AG09319 (cell line): ENCODE measurements around the gene TPK1.

Source experiments
- DNase-seq: peaks from one replicate; pipeline ENCODE4 v3.0.0-alpha.2; 2010; ENCODE audit warnings: low read depth; ENCODE audit errors: extremely low read depth
- TF ChIP-seq, protein P1 (sequence below): IDR thresholded peaks from 2 replicates; pipeline ENCODE4 v1.5.1; 2011; ENCODE audit warnings: low read depth, mild to moderate bottlenecking, inconsistent platforms, low read length, moderate library complexity

The TPK1 gene

GRCh38 chr7:144474800-144475615, 360.8 kb downstream of the TPK1 start:
- TF ChIP-seq, protein P1, sequence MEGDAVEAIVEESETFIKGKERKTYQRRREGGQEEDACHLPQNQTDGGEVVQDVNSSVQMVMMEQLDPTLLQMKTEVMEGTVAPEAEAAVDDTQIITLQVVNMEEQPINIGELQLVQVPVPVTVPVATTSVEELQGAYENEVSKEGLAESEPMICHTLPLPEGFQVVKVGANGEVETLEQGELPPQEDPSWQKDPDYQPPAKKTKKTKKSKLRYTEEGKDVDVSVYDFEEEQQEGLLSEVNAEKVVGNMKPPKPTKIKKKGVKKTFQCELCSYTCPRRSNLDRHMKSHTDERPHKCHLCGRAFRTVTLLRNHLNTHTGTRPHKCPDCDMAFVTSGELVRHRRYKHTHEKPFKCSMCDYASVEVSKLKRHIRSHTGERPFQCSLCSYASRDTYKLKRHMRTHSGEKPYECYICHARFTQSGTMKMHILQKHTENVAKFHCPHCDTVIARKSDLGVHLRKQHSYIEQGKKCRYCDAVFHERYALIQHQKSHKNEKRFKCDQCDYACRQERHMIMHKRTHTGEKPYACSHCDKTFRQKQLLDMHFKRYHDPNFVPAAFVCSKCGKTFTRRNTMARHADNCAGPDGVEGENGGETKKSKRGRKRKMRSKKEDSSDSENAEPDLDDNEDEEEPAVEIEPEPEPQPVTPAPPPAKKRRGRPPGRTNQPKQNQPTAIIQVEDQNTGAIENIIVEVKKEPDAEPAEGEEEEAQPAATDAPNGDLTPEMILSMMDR: no peak
- DNase-seq: no peak

GRCh38 chr7:144474363-144474762, 361.5 kb downstream of the TPK1 start:
- no peak for DNase-seq
- TF ChIP-seq, protein P1: no peak

DNA sequence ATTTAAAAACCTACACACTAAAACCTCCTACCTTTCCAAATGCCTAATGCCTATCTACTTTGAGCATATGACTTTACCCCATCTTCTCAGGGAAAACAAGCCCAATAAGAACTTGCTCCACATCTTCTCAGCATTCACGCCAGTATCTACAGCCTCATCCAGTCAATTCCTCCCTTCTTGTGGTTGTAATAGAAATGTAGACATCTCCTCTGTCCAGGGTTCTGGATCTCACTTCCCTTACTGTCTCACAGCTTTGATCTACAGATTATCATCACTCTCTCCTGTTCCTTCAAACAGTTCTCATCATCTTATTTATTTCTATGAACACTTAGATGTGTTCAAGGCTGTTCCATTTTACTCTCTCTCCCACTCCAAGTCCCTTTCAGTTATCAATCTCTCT, 361.9 kb downstream of the TPK1 start:
- TF ChIP-seq, protein P1: no peak
- DNase-seq: no peak

DNA sequence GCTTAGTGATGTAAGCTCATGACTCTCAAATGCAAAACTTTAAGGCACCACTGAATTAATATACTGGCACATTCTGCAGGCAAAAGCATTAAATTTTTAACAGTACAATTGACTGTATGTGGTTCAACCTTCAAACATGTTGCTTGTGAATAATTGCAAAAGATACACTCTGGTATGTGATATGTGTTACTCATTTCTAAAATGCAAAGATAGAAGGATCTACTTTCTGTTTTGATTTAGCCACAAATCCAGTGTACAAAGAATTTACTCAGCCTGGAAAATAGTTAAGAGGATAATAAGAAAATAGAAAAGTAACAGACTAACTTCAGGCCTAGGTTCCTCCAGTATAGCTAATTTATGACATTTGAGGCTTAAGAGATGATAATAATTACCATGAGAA, 365.8 kb downstream of the TPK1 start:
- TF ChIP-seq, protein P1: no peak
- DNase-seq: no peak

DNA sequence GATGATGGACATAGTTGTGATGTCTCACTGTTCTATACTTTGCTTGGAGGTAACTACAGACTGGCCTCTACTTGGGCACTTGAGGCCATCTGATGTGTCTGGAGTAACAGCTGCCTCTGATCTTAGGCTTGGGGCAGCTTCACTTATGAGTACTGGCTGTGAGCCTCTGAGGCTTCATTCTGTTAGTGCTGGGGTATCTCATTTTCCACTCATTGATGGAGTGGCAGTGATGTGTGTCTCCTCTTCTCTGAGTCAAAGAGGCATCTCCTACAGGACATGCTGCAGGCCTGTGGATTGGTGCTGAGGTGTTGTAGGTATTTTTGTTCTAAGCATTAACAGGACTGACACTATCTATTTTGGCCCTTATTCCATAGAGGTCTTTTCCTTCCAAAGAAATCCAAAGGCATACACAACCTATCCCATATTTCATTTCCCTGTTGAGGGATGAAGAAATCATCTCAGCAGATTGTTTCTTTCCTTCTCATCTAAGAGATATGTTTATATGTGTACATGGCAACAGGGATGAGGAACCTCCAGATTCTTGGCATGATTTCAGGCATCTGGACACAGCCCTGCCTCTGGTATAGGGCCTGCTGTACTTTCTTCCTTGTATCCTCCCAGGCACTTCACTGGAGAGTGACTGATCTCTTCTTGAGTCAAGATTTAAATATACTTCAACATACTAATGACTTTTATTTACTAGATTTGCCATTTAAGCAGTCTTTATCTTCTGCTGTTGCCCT, 366.7 kb downstream of the TPK1 start:
- no peak for DNase-seq
- TF ChIP-seq, protein P1: no peak

DNA sequence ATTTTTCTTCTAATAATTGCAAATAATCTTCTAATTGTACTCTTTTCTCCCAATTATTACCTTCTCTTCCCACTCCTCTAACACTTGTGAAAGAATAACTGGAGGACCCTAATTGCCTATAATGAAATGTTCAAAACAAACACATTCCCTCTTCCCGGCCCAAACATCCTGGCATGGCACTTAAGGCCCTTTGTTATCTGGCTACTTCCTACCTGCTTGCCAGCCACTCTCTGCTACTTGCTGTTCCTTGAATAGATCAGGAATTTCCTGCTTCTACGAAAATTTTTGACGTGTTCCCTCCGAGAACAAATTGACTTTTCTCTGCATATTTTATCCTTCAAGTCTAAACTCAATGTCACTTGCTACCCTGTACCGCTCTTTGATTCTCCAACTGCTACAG, 376.2 kb downstream of the TPK1 start:
- TF ChIP-seq, protein P1: no peak
- DNase-seq: no peak

- TF ChIP-seq, protein P1: no peak
- no peak for DNase-seq
These were observed 380.8 kb downstream of the TPK1 start for GRCh38 chr7:144455040-144455404.
